Measurements from ENCODE around the gene EPC1. TPM values are rescaled to one million over a fixed set of nuclear protein-coding genes. Genes with fewer than 3 reads are reported as not detected.

EPC1 gene
- total RNA-seq, 1 donor from 2014 or later: 25.7 TPM

DNA sequence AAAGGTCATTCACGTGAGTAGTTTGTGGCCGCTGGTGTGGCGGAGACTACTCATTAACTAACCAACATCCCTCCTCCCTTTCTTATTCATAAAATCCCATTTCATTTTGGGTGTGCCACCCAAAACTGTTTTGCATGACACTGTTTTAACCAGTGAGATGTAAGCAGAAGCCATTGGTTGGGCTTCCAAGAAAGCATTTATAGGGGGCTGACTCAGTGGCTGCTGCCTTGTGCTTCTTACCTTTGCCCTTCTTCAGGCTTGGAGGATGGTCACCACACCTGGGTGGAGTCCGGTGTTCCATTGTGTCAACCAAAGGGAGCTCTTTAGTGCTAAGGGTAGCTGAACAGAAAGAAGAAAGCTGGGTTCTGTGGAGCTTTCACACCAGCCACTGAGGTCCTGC is 37.2 kb upstream of the EPC1 start:
- TF ChIP-seq EZH2 (IDR thresholded peaks at IDR 0.05; ENCODE audit: insufficient read depth, low read length): no peak
- TF ChIP-seq, protein P1, sequence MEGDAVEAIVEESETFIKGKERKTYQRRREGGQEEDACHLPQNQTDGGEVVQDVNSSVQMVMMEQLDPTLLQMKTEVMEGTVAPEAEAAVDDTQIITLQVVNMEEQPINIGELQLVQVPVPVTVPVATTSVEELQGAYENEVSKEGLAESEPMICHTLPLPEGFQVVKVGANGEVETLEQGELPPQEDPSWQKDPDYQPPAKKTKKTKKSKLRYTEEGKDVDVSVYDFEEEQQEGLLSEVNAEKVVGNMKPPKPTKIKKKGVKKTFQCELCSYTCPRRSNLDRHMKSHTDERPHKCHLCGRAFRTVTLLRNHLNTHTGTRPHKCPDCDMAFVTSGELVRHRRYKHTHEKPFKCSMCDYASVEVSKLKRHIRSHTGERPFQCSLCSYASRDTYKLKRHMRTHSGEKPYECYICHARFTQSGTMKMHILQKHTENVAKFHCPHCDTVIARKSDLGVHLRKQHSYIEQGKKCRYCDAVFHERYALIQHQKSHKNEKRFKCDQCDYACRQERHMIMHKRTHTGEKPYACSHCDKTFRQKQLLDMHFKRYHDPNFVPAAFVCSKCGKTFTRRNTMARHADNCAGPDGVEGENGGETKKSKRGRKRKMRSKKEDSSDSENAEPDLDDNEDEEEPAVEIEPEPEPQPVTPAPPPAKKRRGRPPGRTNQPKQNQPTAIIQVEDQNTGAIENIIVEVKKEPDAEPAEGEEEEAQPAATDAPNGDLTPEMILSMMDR (IDR thresholded peaks at IDR 0.05; ENCODE audit: insufficient read depth, low read depth, low read length): no peak
- H3K9me3 Mint-ChIP-seq (ENCODE audit: unreplicated experiment): no peaks in the 10 kb centered on the region
- no peak overlapping the region for H3K27ac Mint-ChIP-seq (ENCODE audit: unreplicated experiment)

GRCh38 chr10:32381165-32381564 is 34.2 kb upstream of the EPC1 start:
- Mint-ChIP-seq H3K36me3 (ENCODE audit: low read depth, unreplicated experiment) (no peaks in the 10 kb centered on the region), H3K27me3 (ENCODE audit: low read depth, unreplicated experiment) (no peaks in the 10 kb centered on the region), H3K27ac (ENCODE audit: unreplicated experiment) (peak overlapping the region; percentile 11), H3K4me3 (ENCODE audit: unreplicated experiment) (no peak overlapping the region), H3K4me1 (ENCODE audit: low read depth, unreplicated experiment) (no peaks in the 10 kb centered on the region), H3K9me3 (ENCODE audit: unreplicated experiment) (no peaks in the 10 kb centered on the region)
- TF ChIP-seq EZH2 (IDR thresholded peaks at IDR 0.05; ENCODE audit: insufficient read depth, low read length): no peak
- TF ChIP-seq, protein P1 (IDR thresholded peaks at IDR 0.05; ENCODE audit: insufficient read depth, low read depth, low read length): no peak
- H3K27ac ChIP-seq (ENCODE audit: low read depth, low read length): no peak overlapping the region
- no peak overlapping the region for H3K4me3 ChIP-seq (ENCODE audit: insufficient read depth, low read depth, low read length)
- H3K4me2 ChIP-seq (ENCODE audit: low read length): no peak overlapping the region
- peaks cover 24% of the 10 kb centered on the region for H3K79me2 ChIP-seq (ENCODE audit: insufficient read depth, low read length)
- no peaks in the 10 kb centered on the region for H3K27me3 ChIP-seq (ENCODE audit: insufficient read depth, low read length)
- peaks cover 9% of the 10 kb centered on the region for H3K4me1 ChIP-seq (ENCODE audit: insufficient read depth, low read length)
- no peaks in the 10 kb centered on the region for H4K20me1 ChIP-seq (ENCODE audit: insufficient read depth, low read length)
- no peaks in the 10 kb centered on the region for H3K9me3 ChIP-seq (ENCODE audit: insufficient read depth, low read depth, low read length)
- DNase-seq (ENCODE audit: low read depth): no peak
- no peak for FAIRE-seq
- no peak overlapping the region for H3K9ac ChIP-seq (ENCODE audit: low read length)
- no peaks in the 10 kb centered on the region for H3K36me3 ChIP-seq (ENCODE audit: insufficient read depth, low read length)
- no peak overlapping the region for H2AFZ ChIP-seq (ENCODE audit: low read depth, low read length)

More for the DNA sequence above, 37.2 kb upstream of the EPC1 start:
- Histone ChIP-seq H3K9ac (ENCODE audit: low read length) (no peak overlapping the region), H3K4me3 (ENCODE audit: insufficient read depth, low read depth, low read length) (no peak overlapping the region), H4K20me1 (ENCODE audit: insufficient read depth, low read length) (no peaks in the 10 kb centered on the region), H3K4me2 (ENCODE audit: low read length) (no peak overlapping the region), H2AFZ (ENCODE audit: low read depth, low read length) (no peak overlapping the region), H3K4me1 (ENCODE audit: insufficient read depth, low read length) (peaks cover 9% of the 10 kb centered on the region), H3K36me3 (ENCODE audit: insufficient read depth, low read length) (no peaks in the 10 kb centered on the region), H3K27ac (ENCODE audit: low read depth, low read length) (no peak overlapping the region), H3K79me2 (ENCODE audit: insufficient read depth, low read length) (no peaks in the 10 kb centered on the region), H3K27me3 (ENCODE audit: insufficient read depth, low read length) (no peaks in the 10 kb centered on the region), H3K9me3 (ENCODE audit: insufficient read depth, low read depth, low read length) (no peaks in the 10 kb centered on the region)
- Mint-ChIP-seq H3K4me3 (ENCODE audit: unreplicated experiment) (no peak overlapping the region), H3K4me1 (ENCODE audit: low read depth, unreplicated experiment) (no peaks in the 10 kb centered on the region), H3K27me3 (ENCODE audit: low read depth, unreplicated experiment) (no peaks in the 10 kb centered on the region), H3K36me3 (ENCODE audit: low read depth, unreplicated experiment) (no peaks in the 10 kb centered on the region)
- FAIRE-seq (no peak), DNase-seq (ENCODE audit: low read depth) (no peak)

DNA sequence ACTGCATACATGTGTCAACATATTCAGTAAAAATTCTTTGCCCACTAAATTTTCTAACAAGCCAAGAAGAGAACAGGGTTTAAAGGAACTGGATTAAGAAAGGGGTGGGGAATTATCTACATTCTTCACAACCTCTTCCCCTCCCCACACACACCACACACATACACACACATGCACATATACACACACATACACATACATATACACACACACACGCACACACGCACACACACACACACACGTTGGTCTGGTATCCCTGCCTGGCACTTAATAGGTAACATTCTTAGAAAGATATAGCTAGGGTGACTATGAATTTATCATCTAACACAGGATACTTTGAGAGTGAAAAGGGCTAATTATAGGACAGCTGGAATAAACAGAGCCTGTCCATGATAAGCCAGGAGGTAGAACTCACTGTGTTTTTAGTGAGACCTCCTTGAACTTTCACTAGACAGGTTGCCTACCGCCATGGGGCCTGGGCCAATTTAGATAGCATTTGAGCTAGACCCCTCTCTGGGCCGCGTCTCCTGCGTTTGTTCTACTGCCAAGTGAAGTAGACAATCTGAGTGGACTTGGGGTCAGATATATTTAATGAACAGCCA is 33.1 kb upstream of the EPC1 start:
- no peaks in the 10 kb centered on the region for H3K4me1 Mint-ChIP-seq (ENCODE audit: low read depth, unreplicated experiment)
- H3K27ac Mint-ChIP-seq (ENCODE audit: unreplicated experiment): no peak overlapping the region
- DNase-seq (ENCODE audit: low read depth): no peak

More for the DNA sequence above, 33.1 kb upstream of the EPC1 start:
- no peaks in the 10 kb centered on the region for H3K36me3 Mint-ChIP-seq (ENCODE audit: low read depth, unreplicated experiment)
- peak; percentile 69 for FAIRE-seq
- H3K36me3 ChIP-seq (ENCODE audit: insufficient read depth, low read length): no peaks in the 10 kb centered on the region
- peak overlapping the region; percentile 57 for H2AFZ ChIP-seq (ENCODE audit: low read depth, low read length)
- no peak overlapping the region for H3K4me3 Mint-ChIP-seq (ENCODE audit: unreplicated experiment)
- no peaks in the 10 kb centered on the region for H3K9me3 ChIP-seq (ENCODE audit: insufficient read depth, low read depth, low read length)
- H3K4me1 ChIP-seq (ENCODE audit: insufficient read depth, low read length): peaks cover 11% of the 10 kb centered on the region
- no peaks in the 10 kb centered on the region for H3K9me3 Mint-ChIP-seq (ENCODE audit: unreplicated experiment)
- H3K9ac ChIP-seq (ENCODE audit: low read length): peak overlapping the region; percentile 97
- H3K4me2 ChIP-seq (ENCODE audit: low read length): peak overlapping the region; percentile 98
- H3K27ac ChIP-seq (ENCODE audit: low read depth, low read length): no peak overlapping the region
- TF ChIP-seq, protein P1 (IDR thresholded peaks at IDR 0.05; ENCODE audit: insufficient read depth, low read depth, low read length): no peak
- TF ChIP-seq EZH2 (IDR thresholded peaks at IDR 0.05; ENCODE audit: insufficient read depth, low read length): no peak
- peaks cover 35% of the 10 kb centered on the region for H3K79me2 ChIP-seq (ENCODE audit: insufficient read depth, low read length)
- H3K4me3 ChIP-seq (ENCODE audit: insufficient read depth, low read depth, low read length): no peak overlapping the region
- no peaks in the 10 kb centered on the region for H4K20me1 ChIP-seq (ENCODE audit: insufficient read depth, low read length)
- no peaks in the 10 kb centered on the region for H3K27me3 Mint-ChIP-seq (ENCODE audit: low read depth, unreplicated experiment)
- no peaks in the 10 kb centered on the region for H3K27me3 ChIP-seq (ENCODE audit: insufficient read depth, low read length)
